ENCODE data around the gene EDAR.

DNA sequence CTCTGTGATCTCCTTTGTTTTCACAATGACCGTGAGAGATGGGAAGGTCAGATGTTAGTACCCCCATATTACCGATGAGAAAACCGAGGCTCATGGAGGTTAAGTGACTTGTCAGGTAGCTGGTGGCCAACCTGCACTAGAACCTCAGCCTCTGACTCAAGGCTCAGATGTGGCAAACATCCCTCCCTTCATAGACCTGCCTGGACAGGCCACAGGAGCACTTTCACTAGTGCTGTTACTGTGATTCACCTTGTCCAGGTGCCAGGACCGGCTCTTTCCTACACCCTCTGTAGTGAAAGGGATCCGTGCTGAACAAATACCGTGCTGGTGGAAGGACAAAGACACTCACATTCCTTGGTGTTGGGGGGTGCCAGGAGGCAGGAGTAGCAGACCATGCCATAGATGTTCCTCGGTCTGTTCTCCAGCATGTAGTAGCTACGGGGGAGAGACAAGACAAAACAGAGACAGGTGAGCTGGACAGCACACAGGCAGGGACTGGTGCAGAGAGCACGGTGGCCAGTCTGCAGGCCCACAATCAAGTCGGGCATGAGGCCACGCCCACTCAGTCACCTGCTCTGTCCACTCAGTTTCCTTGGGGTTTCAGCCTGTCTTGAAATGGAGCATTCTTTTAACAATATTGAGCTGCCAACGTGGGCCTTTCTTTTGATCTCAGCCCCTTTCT, 65.9 kb downstream of the EDAR start:
- TF ChIP-seq, protein P1, sequence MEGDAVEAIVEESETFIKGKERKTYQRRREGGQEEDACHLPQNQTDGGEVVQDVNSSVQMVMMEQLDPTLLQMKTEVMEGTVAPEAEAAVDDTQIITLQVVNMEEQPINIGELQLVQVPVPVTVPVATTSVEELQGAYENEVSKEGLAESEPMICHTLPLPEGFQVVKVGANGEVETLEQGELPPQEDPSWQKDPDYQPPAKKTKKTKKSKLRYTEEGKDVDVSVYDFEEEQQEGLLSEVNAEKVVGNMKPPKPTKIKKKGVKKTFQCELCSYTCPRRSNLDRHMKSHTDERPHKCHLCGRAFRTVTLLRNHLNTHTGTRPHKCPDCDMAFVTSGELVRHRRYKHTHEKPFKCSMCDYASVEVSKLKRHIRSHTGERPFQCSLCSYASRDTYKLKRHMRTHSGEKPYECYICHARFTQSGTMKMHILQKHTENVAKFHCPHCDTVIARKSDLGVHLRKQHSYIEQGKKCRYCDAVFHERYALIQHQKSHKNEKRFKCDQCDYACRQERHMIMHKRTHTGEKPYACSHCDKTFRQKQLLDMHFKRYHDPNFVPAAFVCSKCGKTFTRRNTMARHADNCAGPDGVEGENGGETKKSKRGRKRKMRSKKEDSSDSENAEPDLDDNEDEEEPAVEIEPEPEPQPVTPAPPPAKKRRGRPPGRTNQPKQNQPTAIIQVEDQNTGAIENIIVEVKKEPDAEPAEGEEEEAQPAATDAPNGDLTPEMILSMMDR (IDR thresholded peaks at IDR 0.05) = no peak
- no peak for TF ChIP-seq POLR2A (IDR thresholded peaks at IDR 0.05)
